GM20000 (cell line): ENCODE results near the gene LRBA.
A peak's percentile ranks its signal among the peaks of the same experiment; 100 is the strongest.

Experiments used
- DNase-seq: peaks from one replicate; pipeline ENCODE4 v3.0.0; 2012; ENCODE audit warnings: low spot score
- CTCF ChIP-seq: IDR thresholded peaks from 2 replicates; pipeline ENCODE4 v1.5.1; 2012; ENCODE audit warnings: mild to moderate bottlenecking, control low read depth; ENCODE audit errors: extremely low read depth, missing control alignments

Gene LRBA

GRCh38 chr4:150867148-150867547, 147.9 kb downstream of the LRBA start:
- peak; percentile 37 for TF ChIP-seq CTCF

GRCh38 chr4:150863456-150863855, 151.6 kb downstream of the LRBA start:
- DNase-seq: no peak

More at GRCh38 chr4:150867148-150867547, 147.9 kb downstream of the LRBA start:
- peak; percentile 61 for DNase-seq

GRCh38 chr4:150862829-150863228, 152.3 kb downstream of the LRBA start:
- TF ChIP-seq CTCF: no peak
- DNase-seq: no peak

More at GRCh38 chr4:150863456-150863855, 151.6 kb downstream of the LRBA start:
- no peak for TF ChIP-seq CTCF

- DNase-seq: no peak
Observed at GRCh38 chr4:150859453-150859852, 155.6 kb downstream of the LRBA start.

GRCh38 chr4:150855981-150856510, 159.0 kb downstream of the LRBA start:
- DNase-seq: no peak
- no peak for TF ChIP-seq CTCF

More at GRCh38 chr4:150859453-150859852, 155.6 kb downstream of the LRBA start:
- no peak for TF ChIP-seq CTCF

- no peak for TF ChIP-seq CTCF
- DNase-seq: no peak
Observed at GRCh38 chr4:150854600-150854999, 160.5 kb downstream of the LRBA start.

GRCh38 chr4:150853882-150854281, 161.2 kb downstream of the LRBA start:
- no peak for TF ChIP-seq CTCF
- no peak for DNase-seq
